Activated naive CD4-positive, alpha-beta T cell treated with anti-CD3 and anti-CD28 coated beads, Interleukin-2, amount 50 U/mL, for 16 hours (primary cell): ENCODE data around the gene TTLL11.

ENCODE experiments used
- DNase-seq: peaks from one replicate; pipeline ENCODE4 v3.0.0-alpha.2; 2020

TTLL11 gene

DNA sequence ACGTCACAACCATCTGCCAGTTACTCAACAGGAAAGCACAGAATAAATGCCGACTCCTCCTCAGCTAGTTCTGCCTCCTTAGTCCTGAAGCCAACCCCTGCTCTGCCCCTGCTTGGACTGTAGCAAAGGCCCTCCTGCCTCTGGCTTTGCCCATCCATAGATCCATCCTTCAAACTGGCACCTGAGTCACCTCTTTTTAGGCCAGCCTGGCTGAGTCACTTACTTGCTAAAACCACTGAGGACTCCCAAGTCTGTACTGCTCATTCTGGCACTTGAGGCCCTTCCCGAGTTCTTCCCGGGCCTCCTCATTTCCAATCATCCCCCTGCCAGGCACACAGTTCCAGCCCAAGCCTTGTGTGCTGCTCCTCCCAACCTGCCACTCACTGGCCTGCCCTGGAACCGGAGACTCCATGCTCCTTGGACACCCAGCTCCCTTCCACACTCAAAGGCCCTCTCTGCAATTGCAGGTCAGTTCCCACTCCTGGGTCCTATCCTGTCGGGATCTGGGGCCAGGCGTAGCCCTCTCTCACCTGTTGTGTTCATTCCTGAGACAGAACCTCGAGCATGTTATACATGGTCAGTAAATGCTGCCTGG, 221.6 kb downstream of the TTLL11 start:
- no peak for DNase-seq

DNA sequence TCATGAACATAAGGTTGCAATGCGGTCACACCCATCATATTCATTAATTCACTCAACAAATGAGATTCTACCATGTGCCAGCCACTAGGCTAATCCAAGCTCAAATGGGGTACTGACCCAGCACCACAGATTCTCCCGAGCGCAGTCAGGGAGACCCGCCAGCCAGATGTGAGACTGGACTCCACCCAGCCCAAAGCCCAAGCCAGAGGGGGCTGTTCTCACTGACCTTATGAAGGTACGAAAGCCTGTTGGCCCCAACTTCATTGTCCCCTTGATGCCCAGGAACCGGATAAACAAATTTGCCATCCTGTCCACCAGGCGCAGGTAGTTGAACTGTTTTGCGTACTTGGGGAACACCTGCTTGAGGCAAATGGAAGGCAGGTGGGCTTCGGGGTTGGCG, 222.8 kb downstream of the TTLL11 start:
- DNase-seq, result no peak

DNA sequence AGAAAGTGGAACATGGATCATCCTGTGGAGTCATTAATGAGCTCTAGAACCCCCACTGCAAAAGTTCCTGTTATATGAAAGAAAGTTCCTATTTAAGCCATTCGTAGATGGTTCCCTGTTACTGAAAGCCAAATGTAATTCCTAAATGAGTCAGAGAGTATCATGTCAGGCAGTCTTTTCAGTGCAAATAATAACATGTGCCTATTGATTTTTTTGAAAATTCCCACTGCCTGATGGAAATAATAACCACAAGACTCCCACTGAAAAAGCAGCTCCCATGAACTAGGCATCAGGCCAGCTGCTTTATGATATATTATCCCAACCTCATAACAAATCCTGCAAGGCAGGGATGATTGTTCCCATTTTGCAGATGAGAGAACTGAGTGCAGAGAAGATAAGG, 224.5 kb downstream of the TTLL11 start:
- no peak for DNase-seq

DNA sequence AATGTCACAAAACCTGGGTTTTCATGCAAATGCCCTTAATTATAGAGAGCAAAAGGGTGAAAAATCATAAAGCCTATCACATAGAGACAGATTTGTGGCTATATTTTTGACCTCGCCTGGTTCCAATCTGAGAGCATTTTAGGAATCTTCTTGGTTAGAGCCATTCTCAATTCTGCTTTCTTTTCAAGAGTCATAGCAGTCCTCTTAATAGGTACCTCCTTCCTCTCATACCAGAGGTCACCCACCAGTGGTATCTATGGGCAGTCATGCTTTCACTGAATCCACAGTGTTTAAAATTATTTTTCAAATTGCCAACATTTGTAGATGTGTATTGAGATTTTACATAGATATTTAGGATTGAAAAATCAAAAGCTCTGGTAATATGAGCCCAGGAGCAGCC, 226.2 kb downstream of the TTLL11 start:
- no peak for DNase-seq

DNA sequence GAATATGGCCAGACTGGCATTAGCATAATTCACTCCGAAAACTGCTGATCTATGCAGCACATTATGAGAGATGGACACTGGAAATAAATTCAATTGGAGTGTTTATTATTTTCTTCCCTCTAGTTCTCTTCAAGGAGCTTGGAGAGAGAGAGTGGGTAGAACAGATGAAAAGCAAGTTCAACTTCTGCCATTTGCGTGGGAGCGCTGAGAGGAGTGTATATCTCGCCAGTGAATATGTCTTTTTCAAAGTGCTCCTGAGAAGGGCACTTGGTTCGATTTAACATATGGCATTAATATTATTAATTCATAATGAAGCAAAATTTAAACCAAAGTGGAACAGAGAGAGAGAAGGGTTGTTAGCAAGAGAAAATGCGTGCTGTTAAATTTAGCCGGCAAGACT, 227.2 kb downstream of the TTLL11 start:
- DNase-seq, result no peak

DNA sequence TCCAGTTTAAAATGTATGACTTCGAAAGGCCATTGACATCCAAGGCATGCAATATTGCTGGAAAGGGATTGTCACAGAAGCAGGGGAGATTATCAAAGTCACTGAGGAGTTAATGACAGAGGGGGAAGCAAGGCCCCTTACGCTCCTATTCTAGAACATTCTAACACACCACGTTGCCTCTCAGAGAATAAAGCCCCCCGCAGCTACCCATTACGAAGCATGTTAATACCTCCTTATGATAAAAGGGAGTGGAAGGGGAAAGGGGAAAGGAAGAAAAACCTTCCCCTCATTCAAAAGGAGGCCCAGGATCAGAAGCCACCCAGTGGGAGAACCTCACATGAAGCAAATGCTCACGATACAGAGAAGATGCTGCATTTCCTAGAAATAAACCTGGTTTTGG, 228.0 kb downstream of the TTLL11 start:
- no peak for DNase-seq

DNA sequence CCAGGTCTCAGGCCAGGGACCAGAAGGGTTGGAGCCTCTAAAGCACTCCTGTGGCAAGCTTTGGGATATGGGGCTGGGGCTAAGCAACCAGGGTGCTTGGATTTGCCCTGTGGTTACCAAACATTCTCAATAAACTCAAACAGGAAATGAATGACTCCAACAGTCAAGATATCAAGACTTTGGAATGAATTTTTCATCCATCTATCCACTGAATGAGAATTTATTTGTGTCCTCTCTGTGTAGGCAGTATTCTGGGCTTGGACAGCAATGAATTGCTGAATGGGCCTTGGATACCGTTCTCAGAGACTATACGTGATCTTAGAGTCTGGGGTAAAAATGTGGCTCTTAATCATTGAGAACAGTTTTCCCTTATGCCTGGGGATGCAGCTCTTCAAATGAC, 229.2 kb downstream of the TTLL11 start:
- DNase-seq, result no peak

DNA sequence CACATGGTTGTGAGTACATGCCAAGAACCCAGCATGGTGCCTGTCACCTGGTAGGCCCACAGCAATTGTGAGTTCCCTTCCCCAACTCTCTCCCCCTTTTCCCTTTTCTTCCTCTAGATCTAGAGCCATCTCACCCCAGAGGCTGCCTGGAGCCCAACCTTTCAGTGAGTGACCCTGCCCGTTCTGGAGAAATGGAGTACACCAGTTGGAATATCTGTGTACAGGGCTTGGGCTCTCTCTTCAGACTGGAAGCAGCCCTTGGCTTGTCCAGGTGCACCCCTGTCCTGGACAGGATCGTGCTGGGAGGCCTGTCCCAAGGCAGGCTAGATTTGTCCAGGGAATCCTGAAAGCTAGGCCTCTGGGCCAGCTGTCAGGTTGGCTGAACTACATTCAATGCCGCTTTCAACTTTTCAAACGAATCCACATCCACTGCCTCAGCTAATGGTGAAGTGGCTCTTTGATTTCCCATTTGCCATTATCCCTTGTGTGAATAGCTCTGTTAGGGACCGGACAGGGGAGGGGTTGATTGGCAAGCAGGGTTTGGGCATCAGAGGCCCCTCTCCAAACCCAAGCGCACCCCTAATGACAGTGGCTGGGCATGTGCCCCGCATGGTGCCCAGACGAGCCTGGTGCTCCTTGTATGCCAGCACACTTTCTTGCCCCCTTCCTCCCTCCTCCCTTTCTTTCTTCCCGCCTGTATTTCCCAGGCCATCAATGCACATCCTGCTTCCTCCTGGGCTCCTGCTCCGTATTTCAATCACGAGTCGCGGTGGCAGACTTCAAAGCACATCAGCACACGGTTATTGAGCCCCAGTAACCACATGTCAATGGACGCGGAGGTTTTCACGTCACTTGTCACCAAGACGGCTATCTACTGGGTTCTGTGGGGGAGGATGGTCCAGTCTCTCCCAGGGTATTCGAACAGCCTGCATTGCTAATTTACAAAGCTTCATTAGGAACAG, 230.5 kb downstream of the TTLL11 start:
- DNase-seq, result no peak

DNA sequence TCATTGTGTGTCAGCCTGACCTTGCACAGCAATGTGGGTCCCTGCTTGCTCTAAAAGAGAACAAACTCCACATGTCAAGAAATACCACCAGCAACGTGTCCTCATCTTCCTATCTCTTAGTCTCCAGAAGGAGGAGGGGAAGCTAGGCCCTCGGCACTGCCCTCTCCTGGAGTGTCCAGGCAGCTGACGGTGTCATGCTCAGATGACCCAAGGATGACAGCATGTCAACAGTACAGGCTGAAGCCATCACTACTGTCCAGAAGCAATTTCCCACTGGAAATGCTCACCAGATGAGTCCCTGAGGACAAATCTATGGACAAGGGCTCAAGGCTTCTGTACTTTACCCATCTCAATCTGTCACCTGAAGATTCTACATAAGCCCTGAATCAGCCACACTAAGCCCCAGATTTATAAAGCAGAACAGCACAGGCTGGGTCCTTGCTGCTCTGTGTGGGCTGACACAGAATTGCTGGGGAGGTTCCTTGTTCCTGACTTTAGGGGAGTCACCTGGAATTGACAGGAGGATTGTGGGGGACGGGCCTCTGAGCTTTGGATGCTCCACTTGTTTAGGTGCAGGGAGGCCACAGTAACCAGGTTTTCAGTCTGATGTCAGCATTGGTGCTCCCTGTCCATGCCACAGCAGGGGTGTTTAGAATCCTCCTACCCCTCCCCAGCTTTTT, 231.5 kb downstream of the TTLL11 start:
- no peak for DNase-seq

DNA sequence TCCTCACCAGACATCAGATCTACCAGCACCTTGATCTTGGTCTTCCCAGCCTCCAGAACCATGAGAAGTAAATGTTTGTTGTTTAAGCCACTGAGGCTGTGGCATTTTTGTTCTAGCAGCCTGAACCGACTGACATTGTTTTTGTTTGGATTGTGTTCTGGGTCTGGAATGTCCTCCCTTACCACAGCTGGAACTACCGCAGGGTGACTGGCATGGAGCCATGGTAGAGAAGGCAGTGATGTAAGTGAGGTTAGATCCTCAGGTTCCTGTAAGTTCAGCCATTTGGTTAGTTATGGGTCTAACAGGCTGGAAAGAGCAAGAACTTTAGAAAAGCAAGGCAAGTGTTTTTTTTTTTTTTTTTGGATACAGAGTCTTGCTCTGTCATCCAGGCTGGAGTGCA, 232.4 kb downstream of the TTLL11 start:
- DNase-seq, result no peak

DNA sequence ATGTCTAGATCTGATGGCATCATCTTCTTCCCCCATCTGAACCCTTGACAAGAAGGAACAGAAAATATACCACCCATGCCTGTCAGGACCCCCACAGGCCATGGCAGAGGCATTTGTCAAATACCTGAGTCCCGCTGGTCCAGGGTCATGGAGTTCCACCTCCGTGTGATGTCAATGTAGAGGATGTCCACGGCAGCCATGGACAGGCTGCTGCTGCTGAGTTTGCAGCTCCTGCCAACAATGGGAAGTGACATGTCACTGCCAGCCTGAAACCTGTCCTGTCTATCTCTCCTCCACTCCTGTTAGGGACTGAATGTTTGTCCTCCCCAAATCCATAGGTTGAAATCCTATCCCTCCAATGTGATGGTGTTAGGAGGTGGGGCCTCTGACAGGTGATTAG, 232.9 kb downstream of the TTLL11 start:
- no peak for DNase-seq

DNA sequence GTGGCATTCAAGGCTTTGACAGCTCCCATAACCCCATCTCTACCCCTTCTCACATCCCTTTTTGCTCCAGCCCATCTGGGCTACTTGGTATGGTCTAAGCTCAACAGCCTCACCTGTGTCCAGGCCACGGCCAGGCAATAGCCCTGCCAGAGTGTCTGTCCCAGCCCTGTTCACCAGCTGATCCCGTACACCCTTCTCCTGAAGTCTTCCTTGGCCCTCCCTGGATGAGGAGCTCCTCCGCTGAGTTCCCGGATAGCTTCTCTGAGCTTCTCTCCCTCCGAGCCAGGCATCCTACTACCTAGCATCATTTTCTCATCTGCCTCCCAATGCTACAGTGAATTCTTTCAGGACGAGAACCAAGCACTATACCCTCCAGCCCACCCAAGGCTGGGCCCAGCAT, 233.5 kb downstream of the TTLL11 start:
- DNase-seq, result no peak

DNA sequence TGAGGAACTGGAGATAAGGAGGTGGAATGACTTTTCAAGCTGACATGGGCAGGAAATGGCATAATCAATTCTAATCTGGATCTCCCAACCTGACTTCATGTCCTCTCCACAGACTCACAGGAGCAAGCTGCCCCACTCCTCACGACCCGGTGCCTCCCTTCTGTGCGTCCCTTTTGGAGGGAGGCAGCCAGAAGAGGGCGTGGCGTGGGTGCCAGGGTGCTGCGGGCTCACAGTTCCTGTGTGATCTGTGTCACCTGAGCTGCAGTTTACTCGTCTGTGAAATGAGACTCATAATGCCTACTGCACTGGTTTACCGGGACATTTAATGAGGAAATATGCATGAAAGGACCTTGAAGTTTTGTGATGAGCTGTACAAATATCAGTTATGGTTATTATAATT, 234.3 kb downstream of the TTLL11 start:
- no peak for DNase-seq

DNA sequence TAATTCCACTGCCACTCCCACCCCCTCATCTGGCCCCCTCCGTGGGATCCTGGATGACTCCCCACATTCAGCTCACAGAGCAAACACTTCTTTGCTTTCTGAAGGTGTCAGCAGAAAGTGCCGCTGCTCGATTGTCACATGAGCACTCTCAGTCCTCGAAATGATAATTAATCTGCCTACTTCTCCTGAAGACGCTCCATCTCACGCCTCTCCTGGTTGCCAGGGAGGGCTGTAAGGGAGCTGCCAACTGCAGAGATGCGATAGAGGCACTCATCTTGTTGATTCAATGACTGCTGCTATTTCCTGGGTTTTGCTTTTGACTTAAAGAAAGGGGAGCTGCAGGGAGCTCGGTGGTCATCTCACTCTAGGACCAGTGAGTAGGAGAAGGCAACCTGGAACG, 235.2 kb downstream of the TTLL11 start:
- no peak for DNase-seq

DNA sequence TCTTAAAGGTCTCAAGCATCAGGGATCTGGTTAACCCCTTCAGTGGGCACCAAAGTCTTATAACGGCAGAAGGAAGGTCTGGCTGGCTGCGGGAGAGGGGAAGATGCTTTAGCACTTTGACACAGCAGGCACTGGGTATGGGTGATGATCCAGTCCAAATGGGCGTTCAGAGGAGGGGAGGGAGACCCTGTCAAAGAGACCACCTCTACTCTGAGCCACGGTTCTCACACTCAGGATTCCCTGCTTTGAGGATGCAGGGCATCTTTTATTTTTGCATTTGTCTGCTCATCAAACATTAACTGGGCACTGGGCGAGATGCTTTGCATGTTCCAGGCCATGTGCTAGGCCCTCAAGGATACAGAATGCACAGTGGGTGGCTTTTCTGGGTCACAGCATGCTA, 237.6 kb downstream of the TTLL11 start:
- DNase-seq, result no peak

DNA sequence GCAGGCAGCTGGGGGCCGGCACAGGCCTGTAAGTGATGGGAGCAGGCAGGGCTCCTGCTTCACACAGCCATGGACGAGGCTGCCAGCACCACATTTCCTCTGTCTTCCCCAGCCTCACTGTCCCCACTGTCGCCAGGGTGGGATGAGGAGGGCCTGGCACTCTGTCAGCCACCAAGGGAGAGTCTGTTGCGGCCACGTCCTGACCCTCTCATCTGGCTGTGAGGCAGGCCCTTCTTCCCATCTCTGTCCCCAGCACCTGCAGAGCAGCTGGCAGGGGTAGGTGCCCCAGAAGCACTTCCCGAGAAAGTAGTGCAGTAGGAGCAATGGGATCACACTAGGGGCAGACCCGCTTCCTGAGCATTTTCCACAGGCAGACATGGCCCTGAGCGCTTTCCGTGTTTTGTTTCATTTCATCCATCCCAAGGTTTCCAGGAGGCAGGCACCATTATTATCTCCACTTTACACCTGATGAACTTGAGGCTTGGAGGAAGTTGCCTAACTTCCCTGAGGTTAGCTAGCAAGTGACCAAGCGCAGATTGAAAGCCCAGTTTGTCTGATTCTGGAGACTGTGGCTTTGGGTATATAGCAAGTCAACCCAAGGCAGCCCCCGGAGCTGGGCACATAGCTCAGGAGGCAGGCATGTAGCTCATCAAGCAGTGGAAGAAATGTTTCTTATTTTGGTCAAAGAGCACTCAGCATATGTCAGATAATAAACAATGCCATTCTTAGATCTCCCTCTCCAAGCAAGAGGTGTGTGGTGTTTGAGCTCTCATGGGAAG, 239.3 kb downstream of the TTLL11 start:
- no peak for DNase-seq

DNA sequence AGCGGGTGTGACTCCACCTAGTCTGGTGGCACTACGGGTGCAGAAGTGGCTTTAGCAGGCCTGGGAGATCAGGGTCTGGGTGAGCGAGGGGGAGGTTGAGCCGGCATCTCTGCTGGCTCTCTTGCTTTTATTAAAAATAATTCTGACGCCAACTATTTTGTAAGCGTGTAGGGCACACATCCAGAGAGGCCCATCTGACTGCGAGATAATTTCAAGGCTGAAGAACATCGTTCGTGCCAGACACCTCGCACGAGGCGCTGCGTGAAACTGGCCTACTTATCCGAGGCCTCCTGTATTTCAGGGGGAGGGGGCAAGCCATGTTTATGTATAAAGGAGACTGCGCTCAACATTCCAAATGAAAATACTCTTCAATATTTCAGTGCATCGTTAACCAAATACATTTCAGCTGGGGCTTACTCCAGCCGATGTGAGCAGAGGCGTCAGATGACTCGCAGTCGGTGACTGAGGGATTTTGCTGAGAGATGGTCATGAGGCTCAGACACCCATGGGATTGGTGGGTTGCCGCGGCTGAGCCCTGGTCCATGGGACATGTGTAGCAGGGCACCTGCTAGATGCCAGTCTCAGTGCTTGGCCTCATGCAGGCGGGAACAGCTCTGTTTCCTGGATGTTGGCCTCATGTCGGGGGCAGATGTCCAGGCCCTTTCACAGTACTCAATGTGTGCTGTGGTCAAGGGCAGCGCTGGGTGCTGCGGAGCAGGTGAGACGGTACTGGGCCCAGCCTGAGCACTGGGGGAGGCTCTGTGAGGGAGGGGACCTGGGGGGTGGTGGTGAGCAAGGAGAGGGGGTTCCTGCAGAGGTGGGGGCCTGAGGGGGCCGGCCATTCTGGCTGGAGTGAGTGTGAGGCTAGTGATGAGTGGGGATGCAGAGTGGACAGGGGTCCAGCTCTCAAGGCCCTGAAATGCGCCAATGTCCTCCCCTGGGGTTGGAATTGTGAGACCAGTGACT, 240.2 kb downstream of the TTLL11 start:
- no peak for DNase-seq

DNA sequence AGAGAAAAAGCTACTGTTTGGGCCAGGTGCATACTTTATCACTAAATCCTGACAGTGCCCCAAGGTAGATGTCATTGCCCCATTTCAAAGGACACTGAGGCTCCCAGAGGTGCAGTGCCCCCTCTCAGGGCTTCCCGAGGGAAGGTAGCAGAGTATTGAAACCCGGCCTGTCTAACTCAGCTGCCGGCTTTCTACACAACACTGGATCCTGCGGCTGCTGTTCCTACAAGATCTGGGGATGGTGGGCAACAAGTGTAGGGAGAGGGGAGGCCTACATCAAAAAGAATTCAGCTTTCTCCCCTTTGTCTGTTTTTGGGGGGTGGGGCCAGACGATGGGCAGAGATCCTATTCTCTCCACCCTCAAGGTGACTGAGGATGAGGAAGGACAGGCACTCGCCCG, 240.9 kb downstream of the TTLL11 start:
- DNase-seq, result no peak

DNA sequence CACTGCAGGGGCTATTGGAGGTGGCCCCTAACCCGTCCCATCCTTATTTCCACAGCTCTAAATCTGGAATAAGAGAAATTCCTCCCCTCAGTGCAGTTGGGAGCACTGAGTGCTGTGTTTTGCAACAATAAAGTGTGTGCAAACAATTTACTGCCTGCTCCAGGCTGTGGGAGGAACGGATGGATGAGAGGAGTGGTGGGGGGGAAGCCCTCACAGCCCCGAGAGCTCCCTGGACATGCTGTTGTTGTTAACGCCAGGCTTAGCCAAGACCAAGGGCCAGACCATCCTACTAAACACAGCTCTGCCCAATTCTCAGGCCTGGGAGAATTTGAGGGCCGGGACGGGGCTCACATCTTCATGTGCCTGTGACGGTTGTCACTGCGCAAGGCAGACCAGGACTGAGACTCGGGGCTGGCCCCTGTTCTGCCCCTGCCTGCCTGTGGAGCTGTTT, 241.4 kb downstream of the TTLL11 start:
- no peak for DNase-seq

DNA sequence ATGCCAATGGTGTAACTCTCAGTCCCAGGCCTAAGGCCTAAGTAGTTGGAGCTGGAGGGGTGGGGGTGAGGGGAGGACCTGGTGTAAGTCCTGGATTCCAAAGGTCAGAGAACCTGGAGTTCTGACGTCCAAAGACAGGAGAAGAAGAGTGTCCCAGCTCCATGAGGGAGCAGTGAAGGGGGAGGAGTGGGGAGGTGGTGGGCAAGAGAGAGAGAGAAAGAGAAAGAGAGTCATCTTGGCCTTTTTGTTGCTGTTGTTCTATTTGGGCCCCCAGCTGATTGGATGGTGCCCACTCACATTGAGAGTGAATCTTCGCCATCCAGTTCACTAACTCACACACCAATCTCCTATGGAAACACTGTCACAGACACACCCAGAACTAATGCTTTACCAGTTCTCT, 242.7 kb downstream of the TTLL11 start:
- no peak for DNase-seq

DNA sequence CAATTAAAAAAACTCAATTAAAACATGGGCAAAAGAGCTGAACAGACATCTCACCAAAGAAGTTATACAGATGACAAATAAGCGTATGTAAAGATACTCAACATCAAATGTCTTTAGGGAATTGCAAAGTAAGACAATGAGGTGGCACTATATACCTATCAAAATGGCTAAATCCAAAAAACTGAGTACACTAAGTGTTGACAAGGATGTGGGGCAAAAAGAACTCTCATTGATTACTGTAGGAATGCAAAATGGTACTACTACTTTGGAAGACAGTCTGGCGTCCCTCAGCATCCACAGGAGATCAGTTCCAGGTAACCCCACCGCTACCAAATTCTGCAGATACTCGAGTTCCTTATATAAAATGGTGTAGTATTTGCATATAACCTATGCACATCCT, 243.6 kb downstream of the TTLL11 start:
- DNase-seq, result no peak

DNA sequence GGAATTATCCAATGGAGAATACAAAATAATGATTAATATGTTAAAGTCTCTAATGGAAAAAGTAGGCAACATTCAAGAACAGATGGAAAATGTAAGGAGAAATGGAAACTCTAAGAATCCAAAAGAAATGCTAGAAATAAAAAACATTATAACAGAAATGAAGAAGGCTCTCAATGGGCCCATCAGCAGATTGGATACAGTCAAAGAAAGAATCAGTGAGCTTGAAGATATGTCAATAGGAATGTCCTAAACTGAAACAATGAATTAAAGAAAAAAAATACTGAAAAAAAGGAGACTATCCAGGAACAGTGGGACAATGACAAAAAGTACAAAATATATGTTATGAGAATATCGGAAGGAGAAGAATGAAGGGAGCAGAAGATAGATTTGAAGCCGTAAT, 248.5 kb downstream of the TTLL11 start:
- DNase-seq, result no peak
